Natural killer cell (primary cell): ENCODE results near the gene ARHGDIG. TPM values are rescaled to one million over a fixed set of nuclear protein-coding genes. Genes with fewer than 3 reads are reported as not detected.

Experiments used
- ATAC-seq, 3 donors: fragments of 150-1000 bp in 2 of 3; fragments of 200-7000 bp in 1 of 3; cut with Tn5 transposase; 1 replicate in 1 of 3; 2 replicates in 2 of 3; pipeline ENCODE4 v1.10.0; 2021; ENCODE audit warnings: mild to moderate bottlenecking in 2 of 3, moderate library complexity in 2 of 3
- DNase-seq, 2 donors: peaks; one replicate each; pipeline versions ENCODE4 v3.0.0 to v3.0.0-alpha.2; 2013 to 2021; ENCODE audit warnings: mixed read lengths in 1 of 2
- H3K27ac ChIP-seq: one replicate; pipeline ENCODE4 v1.5.1; 2013; ENCODE audit warnings: mild to moderate bottlenecking, low read length
- H3K27me3 ChIP-seq: one replicate; pipeline ENCODE4 v1.6.1; 2013; ENCODE audit warnings: low read length; ENCODE audit not compliant: control insufficient read depth, insufficient read depth
- H3K36me3 ChIP-seq: one replicate; pipeline ENCODE4 v1.6.1; 2013; ENCODE audit warnings: low read length; ENCODE audit not compliant: control insufficient read depth, insufficient read depth
- H3K4me1 ChIP-seq: one replicate; pipeline ENCODE4 v1.6.1; 2013; ENCODE audit warnings: low read length; ENCODE audit not compliant: control insufficient read depth, insufficient read depth
- H3K4me3 ChIP-seq: one replicate; pipeline ENCODE4 v1.5.1; 2013; ENCODE audit warnings: low read length
- H3K9me3 ChIP-seq: one replicate; pipeline ENCODE4 v1.6.1; 2013; ENCODE audit warnings: low read length; ENCODE audit not compliant: control insufficient read depth, insufficient read depth
- H3K27ac Mint-ChIP-seq, 2 donors: one replicate each; pipeline ENCODE4 v1.8.0; 2022; ENCODE audit warnings: mild to moderate bottlenecking in 2 of 2, mixed read lengths in 2 of 2, moderate library complexity in 1 of 2
- H3K27me3 Mint-ChIP-seq, 2 donors: one replicate each; pipeline ENCODE4 v1.8.0; 2022; ENCODE audit warnings: low read depth in 2 of 2, mixed read lengths in 2 of 2
- H3K36me3 Mint-ChIP-seq: one replicate; pipeline ENCODE4 v1.8.0; 2022; ENCODE audit warnings: mixed read lengths
- H3K4me1 Mint-ChIP-seq, 2 donors: one replicate each; pipeline ENCODE4 v1.8.0; 2022; ENCODE audit warnings: mixed read lengths in 2 of 2
- H3K4me3 Mint-ChIP-seq: one replicate; pipeline ENCODE4 v1.8.0; 2022; ENCODE audit warnings: mild to moderate bottlenecking, moderate library complexity, mixed read lengths
- H3K9me3 Mint-ChIP-seq, 2 donors: one replicate each; pipeline ENCODE4 v1.8.0; 2022; ENCODE audit warnings: mixed read lengths in 2 of 2
- WGBS: methylation state at CpG from one replicate; pipeline ENCODE4 v1.1.7; 2013; ENCODE audit warnings: missing lambda C conversion rate; ENCODE audit not compliant: insufficient coverage; 5-methylcytosine and 5-hydroxymethylcytosine counted together
- intact Hi-C: fragments of 100-400 bp; cut with micrococcal nuclease; formaldehyde crosslinking; loops from one replicate; pipeline ENCODE4 v1.14.2; 2022
- total RNA-seq, 4 donors: library from RNA; stranded (reverse); fragments of 120-200 nt in 1 of 4; gene quantifications; one replicate each; pipeline versions ENCODE4 v1.2.3 to v1.2.4, GENCODE V29; 2013 to 2022
- TF ChIP-seq, protein P1 (sequence below): fragments of 200-600 bp; IDR thresholded peaks from one replicate; pipeline ENCODE4 v1.8.0; 2022; ENCODE audit warnings: antibody characterized with exemption

Gene ARHGDIG
- total RNA-seq, 3 donors from 2014 or later (not counting 1 experiment from before 2014, with no cell fraction given): 0.49 to 1.4 TPM; not detected in 1

DNA sequence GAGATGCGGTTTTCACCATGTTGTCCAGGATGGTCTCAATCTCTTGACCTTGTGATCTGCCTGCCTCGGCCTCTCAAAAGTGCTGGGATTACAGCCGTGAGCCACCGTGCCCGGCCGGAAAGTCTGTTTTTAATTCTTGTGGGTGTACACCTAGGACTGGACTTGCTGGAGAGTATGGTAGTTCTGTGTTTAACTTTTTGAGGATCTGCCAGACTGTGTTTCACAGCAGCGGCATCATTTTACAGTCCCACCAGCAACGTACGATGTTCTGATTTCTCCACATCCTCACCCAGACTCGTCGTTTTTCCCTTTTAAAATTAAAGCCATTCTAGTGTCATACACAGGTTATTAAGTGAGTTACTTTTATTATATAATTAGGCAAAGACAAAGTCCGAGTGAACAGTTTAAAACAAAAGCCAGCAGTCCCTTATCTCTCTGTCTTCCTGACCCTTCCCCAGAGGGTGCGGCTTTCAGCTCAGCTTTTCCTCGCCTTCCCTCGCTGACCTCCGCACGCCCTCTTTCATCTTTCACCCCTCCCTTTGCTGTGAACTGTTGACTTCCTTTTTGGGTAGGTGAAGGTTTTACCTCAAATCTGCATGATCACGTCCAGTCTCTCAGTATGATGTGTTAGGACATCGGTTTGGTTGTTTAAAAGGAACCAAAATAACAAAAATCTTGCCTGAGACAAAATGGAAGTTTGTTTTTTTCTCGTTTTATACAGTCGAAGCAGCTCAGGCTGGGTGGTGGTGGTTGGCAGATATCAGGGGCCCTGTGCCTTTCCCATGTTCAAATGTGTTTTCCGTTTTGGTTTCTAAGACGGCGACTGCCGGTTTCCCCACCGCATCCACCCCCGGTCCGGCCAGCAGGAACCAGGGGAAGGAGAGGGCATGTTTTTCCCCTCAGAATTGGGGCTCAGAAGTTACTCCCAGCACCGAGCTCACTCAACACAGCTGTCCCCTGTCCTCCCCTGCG is 27.7 kb upstream of the ARHGDIG start:
- Mint-ChIP-seq H3K4me3 (peak overlapping the region; percentile 90), H3K27ac (peak overlapping the region; percentile 88 to 90), H3K4me1 (peaks cover 9 to 36% of the 10 kb centered on the region in 2 donors), H3K27me3 (no peaks in the 10 kb centered on the region), H3K9me3 (no peaks in the 10 kb centered on the region), H3K36me3 (peaks cover 8% of the 10 kb centered on the region)
- ATAC-seq: peak; percentile 58 to 80 (median 77)
- H3K36me3 ChIP-seq: peaks cover 3% of the 10 kb centered on the region
- peak overlapping the region; percentile 75 for H3K27ac ChIP-seq
- DNase-seq: peak in 1 of 2 donors; percentile 54
- intact Hi-C loops: loop anchor here (2.0 kb wide), 1 partner anchor 18 kb away; the partner anchor contains the start of gene FAM234A
- peaks cover 26% of the 10 kb centered on the region for H3K4me1 ChIP-seq
- TF ChIP-seq, protein P1, sequence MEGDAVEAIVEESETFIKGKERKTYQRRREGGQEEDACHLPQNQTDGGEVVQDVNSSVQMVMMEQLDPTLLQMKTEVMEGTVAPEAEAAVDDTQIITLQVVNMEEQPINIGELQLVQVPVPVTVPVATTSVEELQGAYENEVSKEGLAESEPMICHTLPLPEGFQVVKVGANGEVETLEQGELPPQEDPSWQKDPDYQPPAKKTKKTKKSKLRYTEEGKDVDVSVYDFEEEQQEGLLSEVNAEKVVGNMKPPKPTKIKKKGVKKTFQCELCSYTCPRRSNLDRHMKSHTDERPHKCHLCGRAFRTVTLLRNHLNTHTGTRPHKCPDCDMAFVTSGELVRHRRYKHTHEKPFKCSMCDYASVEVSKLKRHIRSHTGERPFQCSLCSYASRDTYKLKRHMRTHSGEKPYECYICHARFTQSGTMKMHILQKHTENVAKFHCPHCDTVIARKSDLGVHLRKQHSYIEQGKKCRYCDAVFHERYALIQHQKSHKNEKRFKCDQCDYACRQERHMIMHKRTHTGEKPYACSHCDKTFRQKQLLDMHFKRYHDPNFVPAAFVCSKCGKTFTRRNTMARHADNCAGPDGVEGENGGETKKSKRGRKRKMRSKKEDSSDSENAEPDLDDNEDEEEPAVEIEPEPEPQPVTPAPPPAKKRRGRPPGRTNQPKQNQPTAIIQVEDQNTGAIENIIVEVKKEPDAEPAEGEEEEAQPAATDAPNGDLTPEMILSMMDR: no peak
- H3K27me3 ChIP-seq: no peaks in the 10 kb centered on the region
- 36% methylated on average over 19 of the region's 30 CpGs for WGBS
- no peaks in the 10 kb centered on the region for H3K9me3 ChIP-seq
- H3K4me3 ChIP-seq: peak overlapping the region; percentile 28

DNA sequence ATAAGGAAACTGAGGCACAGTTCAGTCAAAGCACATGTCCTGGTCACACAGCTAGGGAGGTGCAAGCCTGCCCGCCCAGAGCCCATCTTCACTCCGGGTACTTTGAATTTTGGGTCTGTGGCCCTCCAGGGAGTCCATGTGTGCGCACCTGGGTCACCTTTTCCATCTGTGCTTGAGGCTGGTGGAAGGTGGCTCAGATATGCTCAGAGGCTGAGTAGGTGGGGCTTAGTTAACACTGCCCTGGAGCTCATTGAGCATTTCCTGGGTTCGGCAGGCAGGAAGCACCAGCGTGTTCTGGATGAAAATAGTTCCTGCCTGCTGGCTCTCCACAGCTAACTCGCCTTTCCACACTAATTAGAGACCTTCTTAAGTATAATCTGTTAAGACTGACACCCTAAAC is 26.6 kb upstream of the ARHGDIG start:
- H3K9me3 ChIP-seq: no peaks in the 10 kb centered on the region
- H3K27ac ChIP-seq: no peak overlapping the region
- H3K4me1 Mint-ChIP-seq: peaks cover 11 to 32% of the 10 kb centered on the region in 2 donors
- no peak overlapping the region for H3K4me3 Mint-ChIP-seq
- H3K9me3 Mint-ChIP-seq: no peaks in the 10 kb centered on the region
- no peaks in the 10 kb centered on the region for H3K27me3 ChIP-seq
- DNase-seq (peak in 1 of 2 donors; percentile 36), ATAC-seq (no peak)
- peaks cover 8% of the 10 kb centered on the region for H3K36me3 Mint-ChIP-seq
- H3K4me3 ChIP-seq: no peak overlapping the region
- peak overlapping the region; percentile 88 to 90 for H3K27ac Mint-ChIP-seq
- 65% methylated on average over 6 of the region's 6 CpGs for WGBS
- H3K36me3 ChIP-seq: peaks cover 3% of the 10 kb centered on the region
- no peaks in the 10 kb centered on the region for H3K27me3 Mint-ChIP-seq
- peaks cover 30% of the 10 kb centered on the region for H3K4me1 ChIP-seq
- TF ChIP-seq, protein P1: no peak
- intact Hi-C loops: loop anchor here (2.0 kb wide), 1 partner anchor 19 kb away; the partner anchor contains the start of gene FAM234A

DNA sequence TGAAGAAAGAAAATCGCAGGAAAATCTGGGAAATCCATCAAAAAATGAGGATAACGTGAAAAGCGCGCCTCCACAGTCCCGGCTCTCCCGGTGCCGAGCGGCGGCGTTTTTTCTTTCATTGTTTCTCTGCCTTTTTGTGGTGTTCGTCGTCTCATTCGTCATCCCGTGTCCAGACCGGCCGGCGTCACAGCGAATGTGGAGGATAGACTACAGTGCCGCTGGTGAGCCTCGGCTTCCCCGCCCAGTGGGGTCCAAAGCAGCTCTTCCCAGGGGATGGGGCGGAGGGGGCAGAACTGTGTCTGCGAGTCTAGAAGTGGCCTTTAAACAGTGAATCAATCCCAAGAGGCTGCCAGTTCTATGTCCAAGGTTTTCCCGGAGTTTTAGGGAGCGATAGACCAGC is 25.9 kb upstream of the ARHGDIG start:
- TF ChIP-seq, protein P1: no peak
- H3K27ac ChIP-seq: no peak overlapping the region
- DNase-seq (no peak), ATAC-seq (no peak)
- peaks cover 8% of the 10 kb centered on the region for H3K36me3 Mint-ChIP-seq
- H3K4me1 Mint-ChIP-seq: peaks cover 17 to 39% of the 10 kb centered on the region in 2 donors
- H3K4me3 Mint-ChIP-seq: no peak overlapping the region
- H3K4me3 ChIP-seq: no peak overlapping the region
- H3K27me3 Mint-ChIP-seq: no peaks in the 10 kb centered on the region
- H3K9me3 ChIP-seq: no peaks in the 10 kb centered on the region
- peaks cover 5% of the 10 kb centered on the region for H3K36me3 ChIP-seq
- WGBS: 98% methylated on average over 25 of the region's 25 CpGs
- H3K9me3 Mint-ChIP-seq: no peaks in the 10 kb centered on the region
- intact Hi-C loops: no loop called here
- H3K4me1 ChIP-seq: peaks cover 37% of the 10 kb centered on the region
- no peak overlapping the region for H3K27ac Mint-ChIP-seq
- H3K27me3 ChIP-seq: no peaks in the 10 kb centered on the region
